VCaP (cell line): ENCODE measurements around the gene NR1I3.

Source experiments
- H3K27ac ChIP-seq: fragments of 450-650 bp; 2 replicates; pipeline ENCODE4 v1.5.1; 2017
- TF ChIP-seq, protein P1 (sequence below): fragments of 450-650 bp; conservative IDR thresholded peaks from 2 replicates; pipeline ENCODE4 v1.5.1; 2017; ENCODE audit warnings: mild to moderate bottlenecking, moderate library complexity

NR1I3 gene, protein sequence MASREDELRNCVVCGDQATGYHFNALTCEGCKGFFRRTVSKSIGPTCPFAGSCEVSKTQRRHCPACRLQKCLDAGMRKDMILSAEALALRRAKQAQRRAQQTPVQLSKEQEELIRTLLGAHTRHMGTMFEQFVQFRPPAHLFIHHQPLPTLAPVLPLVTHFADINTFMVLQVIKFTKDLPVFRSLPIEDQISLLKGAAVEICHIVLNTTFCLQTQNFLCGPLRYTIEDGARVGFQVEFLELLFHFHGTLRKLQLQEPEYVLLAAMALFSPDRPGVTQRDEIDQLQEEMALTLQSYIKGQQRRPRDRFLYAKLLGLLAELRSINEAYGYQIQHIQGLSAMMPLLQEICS

DNA sequence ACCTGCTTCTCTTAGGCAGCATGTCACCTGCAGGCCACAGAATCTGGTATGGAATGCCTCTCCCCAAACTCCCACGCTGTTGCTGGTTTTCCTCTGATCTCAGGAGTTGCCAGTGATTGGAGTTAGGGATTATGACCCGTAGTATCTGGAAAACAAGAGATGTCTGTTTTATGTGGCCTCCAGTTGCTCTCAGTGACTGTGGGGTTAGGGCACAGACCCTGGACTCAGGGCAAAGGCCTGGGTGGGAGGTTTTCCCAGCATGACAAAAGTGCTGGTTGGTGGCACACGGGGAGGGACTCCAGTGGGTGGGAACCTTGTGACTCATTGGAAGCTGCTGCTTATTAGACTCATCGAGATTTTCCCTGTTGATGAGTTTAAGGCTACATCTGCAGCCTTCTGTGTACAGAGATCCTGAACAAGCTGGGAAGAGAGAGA, at the start of gene NR1I3:
TSS of gene NR1I3 (minus strand) at position 165 of the 435 bp plus-strand sequence. CDS start 1,638 bp downstream, outside the sequence.
- TF ChIP-seq, protein P1, sequence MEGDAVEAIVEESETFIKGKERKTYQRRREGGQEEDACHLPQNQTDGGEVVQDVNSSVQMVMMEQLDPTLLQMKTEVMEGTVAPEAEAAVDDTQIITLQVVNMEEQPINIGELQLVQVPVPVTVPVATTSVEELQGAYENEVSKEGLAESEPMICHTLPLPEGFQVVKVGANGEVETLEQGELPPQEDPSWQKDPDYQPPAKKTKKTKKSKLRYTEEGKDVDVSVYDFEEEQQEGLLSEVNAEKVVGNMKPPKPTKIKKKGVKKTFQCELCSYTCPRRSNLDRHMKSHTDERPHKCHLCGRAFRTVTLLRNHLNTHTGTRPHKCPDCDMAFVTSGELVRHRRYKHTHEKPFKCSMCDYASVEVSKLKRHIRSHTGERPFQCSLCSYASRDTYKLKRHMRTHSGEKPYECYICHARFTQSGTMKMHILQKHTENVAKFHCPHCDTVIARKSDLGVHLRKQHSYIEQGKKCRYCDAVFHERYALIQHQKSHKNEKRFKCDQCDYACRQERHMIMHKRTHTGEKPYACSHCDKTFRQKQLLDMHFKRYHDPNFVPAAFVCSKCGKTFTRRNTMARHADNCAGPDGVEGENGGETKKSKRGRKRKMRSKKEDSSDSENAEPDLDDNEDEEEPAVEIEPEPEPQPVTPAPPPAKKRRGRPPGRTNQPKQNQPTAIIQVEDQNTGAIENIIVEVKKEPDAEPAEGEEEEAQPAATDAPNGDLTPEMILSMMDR = no peak
- no peak within 1 kb of the TSS for H3K27ac ChIP-seq

DNA sequence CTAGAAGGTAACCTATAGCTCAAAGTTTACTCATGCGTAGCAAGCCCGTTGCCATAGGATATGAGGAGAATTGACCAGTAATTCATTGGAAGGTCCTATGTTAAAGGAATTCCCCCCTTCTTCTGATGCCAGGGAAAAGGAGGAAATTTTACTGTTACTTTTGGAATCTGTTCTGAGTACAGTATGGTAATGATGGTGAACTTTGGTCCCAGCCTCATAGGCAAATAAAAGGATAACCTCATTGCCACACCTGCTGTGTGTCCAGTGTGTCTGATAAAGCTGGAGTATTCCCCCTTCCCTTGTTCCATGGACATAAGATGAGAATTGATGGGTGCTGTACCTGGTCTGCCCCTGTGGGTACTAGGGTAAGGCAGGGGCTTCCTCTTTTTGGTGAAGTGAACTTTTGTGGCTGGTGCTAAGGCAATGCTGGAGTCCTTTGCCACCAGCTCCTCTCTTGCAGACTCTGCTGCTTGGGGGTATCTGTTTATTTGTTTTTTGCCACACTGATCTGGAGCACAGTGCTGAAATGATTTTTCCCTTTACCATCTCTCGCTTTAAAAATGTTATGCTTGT, 49.6 kb upstream of the NR1I3 start:
- no peak overlapping the region for H3K27ac ChIP-seq
- TF ChIP-seq, protein P1 = no peak

DNA sequence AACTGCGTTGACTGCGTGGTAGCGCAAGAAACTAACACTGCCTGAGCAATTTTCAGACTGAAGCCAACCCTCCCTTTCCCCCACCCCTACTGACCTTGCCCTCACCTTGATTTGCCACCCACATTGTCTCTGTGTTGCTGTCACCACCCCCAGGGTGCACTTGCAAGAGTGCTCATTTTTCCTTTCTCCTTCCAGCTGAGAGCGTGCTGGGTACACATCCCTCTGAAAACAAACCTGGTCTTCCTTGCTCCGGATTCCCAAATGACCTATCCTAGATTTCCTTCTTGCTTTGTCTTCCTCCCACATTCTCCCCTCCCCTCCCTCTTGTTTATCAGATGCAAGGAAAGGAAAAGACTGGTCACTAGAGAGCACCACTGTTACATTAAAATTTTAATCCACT, 47.5 kb upstream of the NR1I3 start:
- TF ChIP-seq, protein P1 = 0 out of 2 replicates have a peak, but pooled peaks have one; percentile 12
- H3K27ac ChIP-seq = no peak overlapping the region

DNA sequence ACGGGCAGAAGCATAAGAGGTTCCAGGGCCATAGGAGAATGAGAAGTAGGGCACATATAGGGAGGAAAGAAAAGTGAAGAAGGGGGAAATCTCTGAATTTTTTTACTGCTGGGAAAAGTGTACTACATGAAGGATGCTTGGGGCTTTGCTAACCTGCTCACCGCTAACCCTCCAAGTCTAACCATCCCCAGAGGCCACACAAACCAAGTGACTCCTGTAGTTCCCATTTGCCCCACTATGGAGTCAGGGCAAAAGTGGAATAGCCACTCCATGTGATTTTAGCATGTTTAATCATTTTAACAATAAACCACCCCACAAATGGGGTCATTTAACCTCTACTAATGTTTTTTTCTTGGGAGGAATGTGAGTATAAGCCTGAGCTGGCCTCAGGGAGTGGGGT, 47.1 kb upstream of the NR1I3 start:
- TF ChIP-seq, protein P1 = no peak
- H3K27ac ChIP-seq = no peak overlapping the region

DNA sequence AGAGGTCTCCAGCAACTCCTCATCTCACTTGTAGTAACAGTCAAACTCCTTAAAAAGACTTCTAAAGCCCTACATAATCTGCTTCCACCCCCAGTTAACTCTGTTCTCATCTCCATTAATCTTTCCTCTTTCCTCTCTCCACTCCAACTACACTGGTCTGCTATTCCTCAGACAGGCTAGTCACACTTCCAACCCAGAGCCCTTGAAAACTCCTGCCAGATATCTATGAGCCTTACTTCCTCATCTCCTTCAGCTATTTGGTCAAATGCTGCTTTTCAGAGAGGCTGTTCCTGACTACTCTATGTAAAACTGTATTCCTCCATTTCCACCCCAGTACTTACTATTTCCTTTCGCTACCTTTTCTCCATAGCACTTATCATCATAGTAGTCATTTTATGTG, 45.0 kb upstream of the NR1I3 start:
- TF ChIP-seq, protein P1 = no peak

DNA sequence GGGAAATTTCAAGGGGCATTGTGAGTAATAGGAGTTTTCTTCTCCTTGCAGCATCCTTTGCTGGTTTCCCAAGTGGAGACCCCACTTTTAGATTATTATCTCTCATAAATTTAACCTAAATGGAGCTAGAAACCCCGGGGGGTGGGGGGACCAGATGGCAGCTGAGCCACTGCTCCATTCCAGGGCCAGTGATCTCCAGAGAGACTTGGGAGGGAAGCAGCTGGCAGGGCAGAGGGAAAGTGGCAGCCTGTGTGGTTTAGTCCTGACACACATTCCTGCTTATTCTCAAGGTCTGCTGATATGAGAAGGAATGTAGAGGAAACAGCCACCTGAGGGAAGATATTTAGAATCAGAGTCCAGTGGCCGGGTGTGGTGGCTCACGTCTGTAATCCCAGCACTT, 36.9 kb upstream of the NR1I3 start:
- TF ChIP-seq, protein P1 = no peak
- H3K27ac ChIP-seq = no peak overlapping the region

More for the DNA sequence above, 45.0 kb upstream of the NR1I3 start:
- no peak overlapping the region for H3K27ac ChIP-seq

DNA sequence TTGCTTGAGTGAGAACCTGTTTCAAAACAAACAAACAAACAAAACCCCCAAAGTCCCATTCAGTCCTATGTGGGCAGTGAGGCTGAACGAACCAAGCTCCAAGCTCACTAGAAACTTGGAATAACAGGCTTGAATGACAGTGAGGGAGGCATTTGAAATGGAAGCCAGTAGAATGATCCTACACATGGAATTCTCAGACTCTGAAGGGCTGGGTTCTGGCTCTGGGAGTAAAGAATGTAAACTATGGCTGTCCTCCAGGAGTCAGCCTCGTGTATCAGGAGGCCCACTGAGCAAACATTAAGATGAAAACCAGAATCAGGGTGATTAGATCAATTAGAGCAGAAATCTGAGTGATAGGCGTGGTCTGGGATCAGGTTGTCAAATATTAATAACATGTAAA, 35.4 kb upstream of the NR1I3 start:
- TF ChIP-seq, protein P1 = no peak
- H3K27ac ChIP-seq = no peak overlapping the region
